Neural crest cell (in vitro differentiated cells): ENCODE results near the gene IFI27L1. TPM values are rescaled to one million over a fixed set of nuclear protein-coding genes. Genes with fewer than 3 reads are reported as not detected.
A peak's percentile ranks its signal among the peaks of the same experiment; 100 is the strongest.

Source experiments
- DNase-seq: peaks from one replicate; pipeline ENCODE4 v3.0.0; 2021; ENCODE audit warnings: low read depth, mixed read lengths, low spot score
- H3K27ac Mint-ChIP-seq: one replicate; pipeline ENCODE4 v1.8.0; 2021; ENCODE audit warnings: mild to moderate bottlenecking, mixed read lengths; ENCODE audit not compliant: unreplicated experiment
- H3K27me3 Mint-ChIP-seq: 2 replicates; pipeline ENCODE4 v1.8.0; 2021; ENCODE audit warnings: low read depth, mild to moderate bottlenecking, mixed read lengths
- H3K36me3 Mint-ChIP-seq: 2 replicates; pipeline ENCODE4 v1.8.0; 2021; ENCODE audit warnings: low read depth, mild to moderate bottlenecking, mixed read lengths
- H3K4me1 Mint-ChIP-seq: 2 replicates; pipeline ENCODE4 v1.8.0; 2021; ENCODE audit warnings: mixed read lengths
- H3K4me3 Mint-ChIP-seq: one replicate; pipeline ENCODE4 v1.8.0; 2021; ENCODE audit warnings: mild to moderate bottlenecking, mixed read lengths
- H3K9me3 Mint-ChIP-seq: 2 replicates; pipeline ENCODE4 v1.8.0; 2021; ENCODE audit warnings: mixed read lengths
- total RNA-seq: library from RNA; stranded (reverse); gene quantifications from 2 replicates; pipeline ENCODE4 v1.2.1, GENCODE V29; 2021
- TF ChIP-seq, protein P1 (sequence below): fragments of 200-600 bp; sonication (generic); conservative IDR thresholded peaks from 2 replicates; pipeline ENCODE4 v1.5.0; 2021; ENCODE audit warnings: antibody characterized with exemption, mild to moderate bottlenecking

IFI27L1 gene
- total RNA-seq, 1 donor from 2014 or later: 39.7 TPM

GRCh38 chr14:94042433-94043091 lies 38.5 kb upstream of the IFI27L1 start:
- Mint-ChIP-seq H3K4me1 (peaks cover 4% of the 10 kb centered on the region), H3K36me3 (no peaks in the 10 kb centered on the region), H3K27me3 (no peaks in the 10 kb centered on the region), H3K4me3 (no peak overlapping the region), H3K9me3 (no peaks in the 10 kb centered on the region), H3K27ac (no peak overlapping the region)
- no peak for DNase-seq
- TF ChIP-seq, protein P1, sequence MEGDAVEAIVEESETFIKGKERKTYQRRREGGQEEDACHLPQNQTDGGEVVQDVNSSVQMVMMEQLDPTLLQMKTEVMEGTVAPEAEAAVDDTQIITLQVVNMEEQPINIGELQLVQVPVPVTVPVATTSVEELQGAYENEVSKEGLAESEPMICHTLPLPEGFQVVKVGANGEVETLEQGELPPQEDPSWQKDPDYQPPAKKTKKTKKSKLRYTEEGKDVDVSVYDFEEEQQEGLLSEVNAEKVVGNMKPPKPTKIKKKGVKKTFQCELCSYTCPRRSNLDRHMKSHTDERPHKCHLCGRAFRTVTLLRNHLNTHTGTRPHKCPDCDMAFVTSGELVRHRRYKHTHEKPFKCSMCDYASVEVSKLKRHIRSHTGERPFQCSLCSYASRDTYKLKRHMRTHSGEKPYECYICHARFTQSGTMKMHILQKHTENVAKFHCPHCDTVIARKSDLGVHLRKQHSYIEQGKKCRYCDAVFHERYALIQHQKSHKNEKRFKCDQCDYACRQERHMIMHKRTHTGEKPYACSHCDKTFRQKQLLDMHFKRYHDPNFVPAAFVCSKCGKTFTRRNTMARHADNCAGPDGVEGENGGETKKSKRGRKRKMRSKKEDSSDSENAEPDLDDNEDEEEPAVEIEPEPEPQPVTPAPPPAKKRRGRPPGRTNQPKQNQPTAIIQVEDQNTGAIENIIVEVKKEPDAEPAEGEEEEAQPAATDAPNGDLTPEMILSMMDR: no peak

DNA sequence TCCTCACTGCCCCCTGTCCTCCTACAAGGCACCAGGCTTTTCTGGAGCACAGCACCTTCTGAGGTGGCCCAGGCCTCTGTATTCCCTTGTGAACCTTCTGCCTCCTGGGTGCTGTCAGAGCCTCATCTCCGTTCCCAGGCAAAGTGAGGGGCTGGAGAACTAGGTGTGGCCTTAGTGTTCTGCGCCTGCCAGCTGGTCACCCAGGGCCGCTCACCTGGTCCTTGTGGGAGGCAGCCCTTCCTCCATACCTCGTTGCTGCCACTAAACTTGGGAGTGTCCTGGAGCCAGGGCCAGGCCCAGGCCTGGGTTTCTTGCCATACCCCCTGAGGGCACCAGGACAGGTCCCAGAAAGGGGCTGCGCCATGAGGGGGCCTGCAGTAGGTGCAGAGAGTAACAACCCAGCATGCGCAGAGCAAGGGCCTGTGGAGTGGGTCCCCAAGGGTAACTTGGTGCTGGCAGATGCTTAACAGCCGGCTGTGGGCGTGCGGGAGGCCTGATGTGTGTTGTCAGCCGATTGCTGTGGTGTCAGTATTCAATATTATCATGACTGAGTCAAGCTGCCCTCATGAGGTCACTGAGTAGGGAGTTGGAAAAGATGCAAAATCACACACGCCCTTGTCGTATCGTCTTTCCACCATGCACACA lies 37.9 kb upstream of the IFI27L1 start:
- no peak overlapping the region for H3K27ac Mint-ChIP-seq
- H3K4me3 Mint-ChIP-seq: no peak overlapping the region

DNA sequence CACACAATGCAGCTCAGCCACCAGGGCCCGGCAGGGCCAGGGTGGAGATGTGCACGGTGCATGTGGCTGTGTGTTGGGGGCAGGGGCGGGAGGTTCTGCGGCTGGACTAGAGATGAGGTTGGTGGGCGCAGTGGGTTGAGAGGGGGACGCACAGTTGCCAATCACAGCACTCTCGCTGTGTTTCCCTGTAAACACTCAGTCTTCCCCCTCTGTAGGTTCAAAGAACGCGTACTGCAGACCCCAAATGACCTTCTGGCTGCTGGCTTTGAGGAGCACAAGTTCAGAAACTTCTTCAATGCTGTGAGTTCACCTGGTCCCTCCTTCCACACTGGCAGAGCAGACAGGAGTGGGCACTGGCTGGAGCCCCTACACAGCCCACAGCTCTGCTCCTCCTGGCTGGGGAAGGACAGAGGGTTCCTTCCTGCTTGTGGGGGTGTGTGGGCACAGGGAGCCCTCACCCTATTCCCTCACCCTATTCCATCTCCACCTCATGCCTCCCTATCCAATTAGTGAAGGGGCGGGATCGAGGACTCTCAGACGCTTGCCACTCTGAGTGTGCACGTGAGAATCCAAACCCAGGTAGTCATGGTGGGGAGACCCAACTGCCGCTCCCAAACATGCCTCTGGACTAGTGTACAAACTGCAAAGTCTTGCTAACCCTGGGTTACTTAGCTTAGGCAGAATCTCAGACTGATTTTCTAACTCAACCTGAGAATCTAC lies 37.2 kb upstream of the IFI27L1 start:
- TF ChIP-seq, protein P1: no peak
- Mint-ChIP-seq H3K27me3 (no peaks in the 10 kb centered on the region), H3K9me3 (no peaks in the 10 kb centered on the region), H3K36me3 (no peaks in the 10 kb centered on the region), H3K27ac (peak overlapping the region; percentile 89), H3K4me3 (no peak overlapping the region), H3K4me1 (peaks cover 4% of the 10 kb centered on the region)
- DNase-seq: no peak

More for the DNA sequence above, 37.9 kb upstream of the IFI27L1 start:
- no peak for DNase-seq
- Mint-ChIP-seq H3K4me1 (peaks cover 4% of the 10 kb centered on the region), H3K9me3 (no peaks in the 10 kb centered on the region), H3K27me3 (no peaks in the 10 kb centered on the region), H3K36me3 (no peaks in the 10 kb centered on the region)
- TF ChIP-seq, protein P1: no peak

- Mint-ChIP-seq H3K27me3 (no peaks in the 10 kb centered on the region), H3K36me3 (no peaks in the 10 kb centered on the region), H3K9me3 (no peaks in the 10 kb centered on the region), H3K4me3 (no peak overlapping the region), H3K27ac (no peak overlapping the region), H3K4me1 (no peaks in the 10 kb centered on the region)
- TF ChIP-seq, protein P1: no peak
- DNase-seq: no peak
Measured at GRCh38 chr14:94044476-94045091, 36.5 kb upstream of the IFI27L1 start.

DNA sequence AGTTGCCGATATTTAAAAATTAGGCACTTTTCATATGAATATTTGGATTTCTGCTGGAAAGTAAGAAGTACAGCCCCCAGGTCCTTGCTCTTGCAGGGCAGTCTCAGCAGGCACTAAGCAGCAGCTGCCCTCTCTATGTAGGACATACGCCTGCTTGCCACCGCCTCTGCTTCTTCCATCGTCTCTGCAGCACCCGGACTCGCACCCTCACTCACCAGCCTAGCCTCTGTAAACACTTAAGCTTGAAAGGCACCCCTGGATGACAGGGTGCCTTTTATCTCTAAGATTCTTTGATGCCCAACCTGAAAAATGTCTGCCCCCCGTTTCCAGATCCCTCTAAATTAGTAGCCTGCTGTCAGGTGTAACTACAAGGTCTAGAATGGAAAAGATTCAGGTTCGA lies 36.0 kb upstream of the IFI27L1 start:
- Mint-ChIP-seq H3K36me3 (peaks cover 3% of the 10 kb centered on the region), H3K9me3 (no peaks in the 10 kb centered on the region), H3K27ac (no peak overlapping the region), H3K4me3 (no peak overlapping the region), H3K4me1 (no peaks in the 10 kb centered on the region), H3K27me3 (no peaks in the 10 kb centered on the region)
- TF ChIP-seq, protein P1: no peak
- no peak for DNase-seq
